ENCODE measurements around the gene PEMT. TPM values are rescaled to one million over a fixed set of nuclear protein-coding genes. Genes with fewer than 3 reads are reported as not detected.
"Not testable (repeated sequence)": the region's sequence is repeated elsewhere in the genome, so short reads cannot be mapped to it uniquely, and the experiment has no call there.

PEMT gene
- total RNA-seq, 1 experiment from 2014 or later: 53.1 TPM

DNA sequence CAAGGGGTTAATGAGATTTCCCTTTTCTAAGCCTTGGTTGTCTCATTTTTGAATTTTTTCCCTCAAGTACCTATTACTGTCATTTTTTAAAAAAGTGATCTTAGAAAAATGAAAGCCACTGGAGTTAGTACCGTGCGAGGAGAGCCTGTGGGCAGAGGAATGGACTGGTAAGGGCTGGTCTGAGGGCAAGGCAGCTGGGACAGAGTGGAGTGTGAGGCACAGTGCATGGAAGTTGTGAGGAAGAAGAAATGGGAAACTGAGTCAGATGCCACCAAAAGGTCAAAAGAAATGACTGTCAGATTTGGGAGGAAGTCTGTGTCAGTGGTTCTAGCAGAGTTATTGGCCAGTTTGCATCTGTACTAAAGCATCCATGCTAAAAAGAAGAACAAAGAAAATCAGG is 103.5 kb downstream of the PEMT start:
- TF ChIP-seq, protein P1, sequence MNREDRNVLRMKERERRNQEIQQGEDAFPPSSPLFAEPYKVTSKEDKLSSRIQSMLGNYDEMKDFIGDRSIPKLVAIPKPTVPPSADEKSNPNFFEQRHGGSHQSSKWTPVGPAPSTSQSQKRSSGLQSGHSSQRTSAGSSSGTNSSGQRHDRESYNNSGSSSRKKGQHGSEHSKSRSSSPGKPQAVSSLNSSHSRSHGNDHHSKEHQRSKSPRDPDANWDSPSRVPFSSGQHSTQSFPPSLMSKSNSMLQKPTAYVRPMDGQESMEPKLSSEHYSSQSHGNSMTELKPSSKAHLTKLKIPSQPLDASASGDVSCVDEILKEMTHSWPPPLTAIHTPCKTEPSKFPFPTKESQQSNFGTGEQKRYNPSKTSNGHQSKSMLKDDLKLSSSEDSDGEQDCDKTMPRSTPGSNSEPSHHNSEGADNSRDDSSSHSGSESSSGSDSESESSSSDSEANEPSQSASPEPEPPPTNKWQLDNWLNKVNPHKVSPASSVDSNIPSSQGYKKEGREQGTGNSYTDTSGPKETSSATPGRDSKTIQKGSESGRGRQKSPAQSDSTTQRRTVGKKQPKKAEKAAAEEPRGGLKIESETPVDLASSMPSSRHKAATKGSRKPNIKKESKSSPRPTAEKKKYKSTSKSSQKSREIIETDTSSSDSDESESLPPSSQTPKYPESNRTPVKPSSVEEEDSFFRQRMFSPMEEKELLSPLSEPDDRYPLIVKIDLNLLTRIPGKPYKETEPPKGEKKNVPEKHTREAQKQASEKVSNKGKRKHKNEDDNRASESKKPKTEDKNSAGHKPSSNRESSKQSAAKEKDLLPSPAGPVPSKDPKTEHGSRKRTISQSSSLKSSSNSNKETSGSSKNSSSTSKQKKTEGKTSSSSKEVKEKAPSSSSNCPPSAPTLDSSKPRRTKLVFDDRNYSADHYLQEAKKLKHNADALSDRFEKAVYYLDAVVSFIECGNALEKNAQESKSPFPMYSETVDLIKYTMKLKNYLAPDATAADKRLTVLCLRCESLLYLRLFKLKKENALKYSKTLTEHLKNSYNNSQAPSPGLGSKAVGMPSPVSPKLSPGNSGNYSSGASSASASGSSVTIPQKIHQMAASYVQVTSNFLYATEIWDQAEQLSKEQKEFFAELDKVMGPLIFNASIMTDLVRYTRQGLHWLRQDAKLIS (CRISPR knock-in tag; IDR thresholded peaks at IDR 0.05; ENCODE audit: borderline replicate concordance): no peak
- TF ChIP-seq FOXJ3 (CRISPR knock-in tag; IDR thresholded peaks at IDR 0.05; ENCODE audit: borderline replicate concordance): no peak
- no peak for TF ChIP-seq ZBTB21 (CRISPR knock-in tag; IDR thresholded peaks at IDR 0.05; ENCODE audit: borderline replicate concordance)
- no peak for TF ChIP-seq JAZF1 (CRISPR knock-in tag; IDR thresholded peaks at IDR 0.05)
- no peak for TF ChIP-seq SMAD4 (CRISPR knock-in tag; IDR thresholded peaks at IDR 0.05)
- TF ChIP-seq SMAD3 (CRISPR knock-in tag; IDR thresholded peaks at IDR 0.05; ENCODE audit: borderline replicate concordance): no peak
- no peak for ATAC-seq
- POLR2A ChIA-PET: no interaction called here
- Mint-ChIP-seq H3K27ac (no peak overlapping the region), H3K9me3 (peaks cover 7% of the 10 kb centered on the region), H3K36me3 (peaks cover 43% of the 10 kb centered on the region), H3K4me3 (no peak overlapping the region), H3K4me1 (peaks cover 14% of the 10 kb centered on the region), H3K27me3 (ENCODE audit: low read depth) (no peaks in the 10 kb centered on the region)
- no peak for DNase-seq (ENCODE audit: low spot score)
- CTCF ChIA-PET: no interaction called here

DNA sequence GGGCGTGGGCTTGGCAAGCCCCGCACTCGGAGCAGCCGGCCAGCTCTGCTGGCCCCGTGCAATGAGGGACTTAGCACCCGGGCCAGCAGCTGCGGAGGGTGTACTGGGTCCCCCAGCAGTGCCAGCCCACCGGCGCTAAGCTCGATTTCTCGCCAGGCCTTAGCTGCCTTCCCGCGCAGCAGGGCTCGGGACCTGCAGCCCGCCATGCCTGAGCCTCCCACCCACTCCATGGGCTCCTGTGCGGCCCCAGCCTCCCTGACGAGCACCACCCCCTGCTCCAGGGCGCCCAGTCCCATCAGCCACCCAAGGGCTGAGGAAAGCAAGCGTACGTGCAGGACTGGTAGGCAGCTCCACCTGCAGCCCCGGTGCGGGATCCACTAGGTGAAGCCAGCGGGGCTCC is 105.1 kb downstream of the PEMT start:
- ATAC-seq; H3K27me3 Mint-ChIP-seq (ENCODE audit: low read depth); H3K4me3 Mint-ChIP-seq; H3K9me3 Mint-ChIP-seq; POLR2A ChIA-PET; H3K27ac Mint-ChIP-seq; CTCF ChIA-PET; DNase-seq (ENCODE audit: low spot score); H3K4me1 Mint-ChIP-seq: not testable (repeated sequence)
- H3K36me3 Mint-ChIP-seq: peaks cover 40% of the 10 kb centered on the region

DNA sequence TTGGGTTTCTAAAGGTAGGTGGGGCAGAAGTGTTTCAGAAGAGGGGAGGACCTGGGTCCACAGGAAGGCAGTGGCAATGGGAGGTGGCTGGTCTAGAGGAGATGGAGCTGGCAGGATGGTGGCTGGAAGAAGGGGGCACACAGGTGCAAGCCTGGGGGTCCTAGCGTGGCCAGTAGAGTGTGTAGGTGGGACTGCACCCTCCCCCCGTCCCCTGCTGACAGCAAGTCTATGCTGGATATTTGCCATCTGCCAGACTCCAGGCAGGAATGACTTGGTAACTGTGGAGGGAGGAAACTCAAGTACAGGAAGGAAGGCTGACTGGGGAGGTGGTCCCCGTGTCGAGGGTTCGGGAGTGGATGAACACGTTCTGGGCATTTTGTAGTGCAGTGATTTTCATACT is 106.1 kb downstream of the PEMT start:
- Mint-ChIP-seq H3K9me3 (peaks cover 7% of the 10 kb centered on the region), H3K4me1 (no peaks in the 10 kb centered on the region; the same call in 1 of the 2 replicates), H3K36me3 (peaks cover 39% of the 10 kb centered on the region), H3K4me3 (no peak overlapping the region), H3K27ac (peak overlapping the region; percentile 40), H3K27me3 (ENCODE audit: low read depth) (no peaks in the 10 kb centered on the region)
- no peak for ATAC-seq
- POLR2A ChIA-PET: no interaction called here
- DNase-seq (ENCODE audit: low spot score): no peak
- CTCF ChIA-PET: no interaction called here
- TF ChIP-seq IRF2 (CRISPR knock-in tag; IDR thresholded peaks at IDR 0.05; ENCODE audit: borderline replicate concordance, low read depth) (no peak), FOXP1 (CRISPR knock-in tag; IDR thresholded peaks at IDR 0.05; ENCODE audit: borderline replicate concordance) (no peak), ZNF263 (CRISPR knock-in tag; IDR thresholded peaks at IDR 0.05; ENCODE audit: low read depth) (no peak), SMAD3 (CRISPR knock-in tag; IDR thresholded peaks at IDR 0.05; ENCODE audit: borderline replicate concordance) (no peak), NFE2L1 (CRISPR knock-in tag; IDR thresholded peaks at IDR 0.05) (no peak), NFATC4 (CRISPR knock-in tag; IDR thresholded peaks at IDR 0.05) (no peak), JAZF1 (CRISPR knock-in tag; IDR thresholded peaks at IDR 0.05) (no peak), TCF7 (CRISPR knock-in tag; IDR thresholded peaks at IDR 0.05; ENCODE audit: low read depth) (no peak), TEAD1 (CRISPR knock-in tag; IDR thresholded peaks at IDR 0.05) (no peak), RELA (CRISPR knock-in tag; IDR thresholded peaks at IDR 0.05; ENCODE audit: borderline replicate concordance) (no peak), HMGA2 (CRISPR knock-in tag; IDR thresholded peaks at IDR 0.05) (no peak), RORB (CRISPR knock-in tag; IDR thresholded peaks at IDR 0.05) (no peak), ATF1 (CRISPR knock-in tag; IDR thresholded peaks at IDR 0.05) (no peak)
- TF ChIP-seq, protein P2, sequence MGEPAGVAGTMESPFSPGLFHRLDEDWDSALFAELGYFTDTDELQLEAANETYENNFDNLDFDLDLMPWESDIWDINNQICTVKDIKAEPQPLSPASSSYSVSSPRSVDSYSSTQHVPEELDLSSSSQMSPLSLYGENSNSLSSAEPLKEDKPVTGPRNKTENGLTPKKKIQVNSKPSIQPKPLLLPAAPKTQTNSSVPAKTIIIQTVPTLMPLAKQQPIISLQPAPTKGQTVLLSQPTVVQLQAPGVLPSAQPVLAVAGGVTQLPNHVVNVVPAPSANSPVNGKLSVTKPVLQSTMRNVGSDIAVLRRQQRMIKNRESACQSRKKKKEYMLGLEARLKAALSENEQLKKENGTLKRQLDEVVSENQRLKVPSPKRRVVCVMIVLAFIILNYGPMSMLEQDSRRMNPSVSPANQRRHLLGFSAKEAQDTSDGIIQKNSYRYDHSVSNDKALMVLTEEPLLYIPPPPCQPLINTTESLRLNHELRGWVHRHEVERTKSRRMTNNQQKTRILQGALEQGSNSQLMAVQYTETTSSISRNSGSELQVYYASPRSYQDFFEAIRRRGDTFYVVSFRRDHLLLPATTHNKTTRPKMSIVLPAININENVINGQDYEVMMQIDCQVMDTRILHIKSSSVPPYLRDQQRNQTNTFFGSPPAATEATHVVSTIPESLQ (CRISPR knock-in tag; IDR thresholded peaks at IDR 0.05): no peak
- TF ChIP-seq, protein P3, sequence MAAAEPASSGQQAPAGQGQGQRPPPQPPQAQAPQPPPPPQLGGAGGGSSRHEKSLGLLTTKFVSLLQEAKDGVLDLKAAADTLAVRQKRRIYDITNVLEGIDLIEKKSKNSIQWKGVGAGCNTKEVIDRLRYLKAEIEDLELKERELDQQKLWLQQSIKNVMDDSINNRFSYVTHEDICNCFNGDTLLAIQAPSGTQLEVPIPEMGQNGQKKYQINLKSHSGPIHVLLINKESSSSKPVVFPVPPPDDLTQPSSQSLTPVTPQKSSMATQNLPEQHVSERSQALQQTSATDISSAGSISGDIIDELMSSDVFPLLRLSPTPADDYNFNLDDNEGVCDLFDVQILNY (CRISPR knock-in tag; IDR thresholded peaks at IDR 0.05): no peak
- TF ChIP-seq, protein P4, sequence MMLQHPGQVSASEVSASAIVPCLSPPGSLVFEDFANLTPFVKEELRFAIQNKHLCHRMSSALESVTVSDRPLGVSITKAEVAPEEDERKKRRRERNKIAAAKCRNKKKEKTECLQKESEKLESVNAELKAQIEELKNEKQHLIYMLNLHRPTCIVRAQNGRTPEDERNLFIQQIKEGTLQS (CRISPR knock-in tag; conservative IDR thresholded peaks at IDR 0.05): no peak
- TF ChIP-seq, protein P5, sequence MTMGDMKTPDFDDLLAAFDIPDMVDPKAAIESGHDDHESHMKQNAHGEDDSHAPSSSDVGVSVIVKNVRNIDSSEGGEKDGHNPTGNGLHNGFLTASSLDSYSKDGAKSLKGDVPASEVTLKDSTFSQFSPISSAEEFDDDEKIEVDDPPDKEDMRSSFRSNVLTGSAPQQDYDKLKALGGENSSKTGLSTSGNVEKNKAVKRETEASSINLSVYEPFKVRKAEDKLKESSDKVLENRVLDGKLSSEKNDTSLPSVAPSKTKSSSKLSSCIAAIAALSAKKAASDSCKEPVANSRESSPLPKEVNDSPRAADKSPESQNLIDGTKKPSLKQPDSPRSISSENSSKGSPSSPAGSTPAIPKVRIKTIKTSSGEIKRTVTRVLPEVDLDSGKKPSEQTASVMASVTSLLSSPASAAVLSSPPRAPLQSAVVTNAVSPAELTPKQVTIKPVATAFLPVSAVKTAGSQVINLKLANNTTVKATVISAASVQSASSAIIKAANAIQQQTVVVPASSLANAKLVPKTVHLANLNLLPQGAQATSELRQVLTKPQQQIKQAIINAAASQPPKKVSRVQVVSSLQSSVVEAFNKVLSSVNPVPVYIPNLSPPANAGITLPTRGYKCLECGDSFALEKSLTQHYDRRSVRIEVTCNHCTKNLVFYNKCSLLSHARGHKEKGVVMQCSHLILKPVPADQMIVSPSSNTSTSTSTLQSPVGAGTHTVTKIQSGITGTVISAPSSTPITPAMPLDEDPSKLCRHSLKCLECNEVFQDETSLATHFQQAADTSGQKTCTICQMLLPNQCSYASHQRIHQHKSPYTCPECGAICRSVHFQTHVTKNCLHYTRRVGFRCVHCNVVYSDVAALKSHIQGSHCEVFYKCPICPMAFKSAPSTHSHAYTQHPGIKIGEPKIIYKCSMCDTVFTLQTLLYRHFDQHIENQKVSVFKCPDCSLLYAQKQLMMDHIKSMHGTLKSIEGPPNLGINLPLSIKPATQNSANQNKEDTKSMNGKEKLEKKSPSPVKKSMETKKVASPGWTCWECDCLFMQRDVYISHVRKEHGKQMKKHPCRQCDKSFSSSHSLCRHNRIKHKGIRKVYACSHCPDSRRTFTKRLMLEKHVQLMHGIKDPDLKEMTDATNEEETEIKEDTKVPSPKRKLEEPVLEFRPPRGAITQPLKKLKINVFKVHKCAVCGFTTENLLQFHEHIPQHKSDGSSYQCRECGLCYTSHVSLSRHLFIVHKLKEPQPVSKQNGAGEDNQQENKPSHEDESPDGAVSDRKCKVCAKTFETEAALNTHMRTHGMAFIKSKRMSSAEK (CRISPR knock-in tag; IDR thresholded peaks at IDR 0.05; ENCODE audit: borderline replicate concordance): no peak
- TF ChIP-seq, protein P6, sequence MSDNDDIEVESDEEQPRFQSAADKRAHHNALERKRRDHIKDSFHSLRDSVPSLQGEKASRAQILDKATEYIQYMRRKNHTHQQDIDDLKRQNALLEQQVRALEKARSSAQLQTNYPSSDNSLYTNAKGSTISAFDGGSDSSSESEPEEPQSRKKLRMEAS (CRISPR knock-in tag; IDR thresholded peaks at IDR 0.05): no peak

All from WTC11 (cell line).